ENCODE data around the gene ABTB1.

Gene ABTB1

GRCh38 chr3:127673191-127674100 is 694 bp downstream of the ABTB1 start (continued):
- no peak for TF ChIP-seq ZNF362 (tag by site-specific recombination; IDR thresholded peaks at IDR 0.05)
- no peak for TF ChIP-seq ZNF660 (tag by site-specific recombination; IDR thresholded peaks at IDR 0.05)
- peak; percentile 43; the same call in 1 of the 2 replicates for TF ChIP-seq ZNF335 (tag by site-specific recombination; conservative IDR thresholded peaks at IDR 0.05)

- H3K36me3 ChIP-seq (ENCODE audit: control insufficient read depth in 2 of 2, insufficient read depth in 1 of 2, low read length in 2 of 2), result peaks cover 0 to 16% of the 10 kb centered on the region in 2 experiments; a peak in 1 of 3 replicates
- H3K9me3 ChIP-seq (ENCODE audit: control insufficient read depth, insufficient read depth, low read depth, low read length), result no peaks in the 10 kb centered on the region
- H3K4me3 ChIP-seq (ENCODE audit: low read depth, low read length), result no peak overlapping the region
- POLR2A ChIA-PET, result no interaction called here
- CTCF ChIA-PET, result interaction anchor here (0.6 kb wide), 1 partner anchor 99 kb away, joined by 3 read pairs; no protein-coding TSS in a partner anchor
- no peak for TF ChIP-seq ZNF211 (tag by site-specific recombination; IDR thresholded peaks at IDR 0.05; ENCODE audit: low read depth)
- peak; percentile 13; the same call in 1 of the 2 replicates for TF ChIP-seq EGR2 (tag by site-specific recombination; IDR thresholded peaks at IDR 0.05; ENCODE audit: low read depth)
- no peaks in the 10 kb centered on the region for H3K4me1 ChIP-seq (ENCODE audit: control insufficient read depth, insufficient read depth, low read length)
- H3K27ac ChIP-seq (ENCODE audit: extremely low read depth, low read depth, low read length), result no peak overlapping the region
These were observed 1.5 kb downstream of the ABTB1 start for GRCh38 chr3:127674101-127674721.

GRCh38 chr3:127674790-127675189 is 2.0 kb downstream of the ABTB1 start:
- peak; percentile 41; the same call in 1 of the 2 replicates for TF ChIP-seq ZIC2 (tag by site-specific recombination; IDR thresholded peaks at IDR 0.05)
- no peak for TF ChIP-seq ZNF391 (tag by site-specific recombination; IDR thresholded peaks at IDR 0.05; ENCODE audit: borderline replicate concordance, low read depth)
- TF ChIP-seq ZNF623 (tag by site-specific recombination; IDR thresholded peaks at IDR 0.05), result peak; percentile 98
- TF ChIP-seq ZBTB26 (tag by site-specific recombination; optimal IDR thresholded peaks at IDR 0.05), result no peak
- TF ChIP-seq ZNF214 (tag by site-specific recombination; IDR thresholded peaks at IDR 0.05; ENCODE audit: borderline replicate concordance), result no peak
- no peak overlapping the region for H3K4me3 ChIP-seq (ENCODE audit: low read depth, low read length)
- ChIA-PET CTCF (no interaction called here), POLR2A (no interaction called here)
- no peak overlapping the region for H3K27ac ChIP-seq (ENCODE audit: extremely low read depth, low read depth, low read length)
- no peaks in the 10 kb centered on the region for H3K4me1 ChIP-seq (ENCODE audit: control insufficient read depth, insufficient read depth, low read length)
- no peaks in the 10 kb centered on the region for H3K9me3 ChIP-seq (ENCODE audit: control insufficient read depth, insufficient read depth, low read depth, low read length)
- H3K36me3 ChIP-seq (ENCODE audit: control insufficient read depth in 2 of 2, insufficient read depth in 1 of 2, low read length in 2 of 2), result peaks cover 0 to 16% of the 10 kb centered on the region in 2 experiments; a peak in 1 of 3 replicates

- ChIA-PET POLR2A (no interaction called here), CTCF (no interaction called here)
- peaks cover 0 to 18% of the 10 kb centered on the region in 2 experiments; a peak in 1 of 3 replicates for H3K36me3 ChIP-seq (ENCODE audit: control insufficient read depth in 2 of 2, insufficient read depth in 1 of 2, low read length in 2 of 2)
- H3K27ac ChIP-seq (ENCODE audit: extremely low read depth, low read depth, low read length), result no peak overlapping the region
- no peak overlapping the region for H3K4me3 ChIP-seq (ENCODE audit: low read depth, low read length)
- H3K4me1 ChIP-seq (ENCODE audit: control insufficient read depth, insufficient read depth, low read length), result no peaks in the 10 kb centered on the region
- TF ChIP-seq KLF1 (tag by site-specific recombination; IDR thresholded peaks at IDR 0.05) (peak; percentile 54), ZNF341 (tag by site-specific recombination; IDR thresholded peaks at IDR 0.05; ENCODE audit: low read depth) (peak; percentile 58), ZNF16 (tag by site-specific recombination; IDR thresholded peaks at IDR 0.05; ENCODE audit: low read depth) (no peak), ZNF549 (tag by site-specific recombination; IDR thresholded peaks at IDR 0.05) (no peak), ZNF274 (IDR thresholded peaks at IDR 0.05; ENCODE audit: low read length) (no peak), ZNF274 (tag by site-specific recombination; IDR thresholded peaks at IDR 0.05; ENCODE audit: borderline replicate concordance) (no peak)
- no peaks in the 10 kb centered on the region for H3K9me3 ChIP-seq (ENCODE audit: control insufficient read depth, insufficient read depth, low read depth, low read length)
These were observed 3.1 kb downstream of the ABTB1 start for GRCh38 chr3:127675651-127676391.

All from HEK293 (cell line).